Choroid plexus epithelial cell (primary cell): ENCODE data around the gene ATXN7L1.

Source experiments
- DNase-seq: peaks from one replicate; pipeline ENCODE4 v3.0.0-alpha.2; 2010; ENCODE audit warnings: low read depth
- H3K4me3 ChIP-seq: 2 replicates; pipeline ENCODE4 v1.5.1; 2011; ENCODE audit warnings: low read depth, mild to moderate bottlenecking, control low read depth, low read length, moderate library complexity
- CTCF ChIP-seq: conservative IDR thresholded peaks from 2 replicates; pipeline ENCODE4 v1.5.1; 2011; ENCODE audit warnings: low read depth, mild to moderate bottlenecking, control low read depth, inconsistent platforms, low read length, moderate library complexity

The ATXN7L1 gene

DNA sequence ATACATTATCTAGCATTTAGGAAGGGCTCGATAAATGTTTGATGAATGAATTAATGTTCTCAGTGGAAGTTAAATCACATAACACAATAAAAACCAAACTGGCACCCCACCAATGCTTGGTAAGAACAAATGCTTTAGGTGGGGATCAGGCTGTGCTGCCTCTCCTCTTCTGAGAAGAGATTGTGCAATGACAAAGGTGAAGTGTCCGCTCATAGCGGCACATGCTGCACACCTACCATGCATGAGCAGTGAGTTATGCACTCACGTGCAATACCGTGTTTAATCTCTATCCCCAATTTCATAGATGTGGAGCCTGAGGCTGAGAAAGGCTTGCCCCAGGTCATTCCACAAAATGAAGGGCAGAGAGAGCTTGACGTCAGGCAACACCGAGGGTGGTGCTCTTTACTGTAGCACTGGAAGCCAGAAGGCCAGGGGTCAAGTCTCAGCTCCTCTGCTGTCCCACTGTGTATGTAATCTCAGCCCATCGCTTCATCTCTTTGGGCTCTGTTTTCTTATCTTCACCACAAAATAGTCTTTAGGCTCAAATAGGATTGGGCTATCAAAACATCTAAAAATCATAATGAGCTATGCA is 222.2 kb downstream of the ATXN7L1 start:
- no peak for TF ChIP-seq CTCF
- DNase-seq: no peak
- no peak overlapping the region for H3K4me3 ChIP-seq

DNA sequence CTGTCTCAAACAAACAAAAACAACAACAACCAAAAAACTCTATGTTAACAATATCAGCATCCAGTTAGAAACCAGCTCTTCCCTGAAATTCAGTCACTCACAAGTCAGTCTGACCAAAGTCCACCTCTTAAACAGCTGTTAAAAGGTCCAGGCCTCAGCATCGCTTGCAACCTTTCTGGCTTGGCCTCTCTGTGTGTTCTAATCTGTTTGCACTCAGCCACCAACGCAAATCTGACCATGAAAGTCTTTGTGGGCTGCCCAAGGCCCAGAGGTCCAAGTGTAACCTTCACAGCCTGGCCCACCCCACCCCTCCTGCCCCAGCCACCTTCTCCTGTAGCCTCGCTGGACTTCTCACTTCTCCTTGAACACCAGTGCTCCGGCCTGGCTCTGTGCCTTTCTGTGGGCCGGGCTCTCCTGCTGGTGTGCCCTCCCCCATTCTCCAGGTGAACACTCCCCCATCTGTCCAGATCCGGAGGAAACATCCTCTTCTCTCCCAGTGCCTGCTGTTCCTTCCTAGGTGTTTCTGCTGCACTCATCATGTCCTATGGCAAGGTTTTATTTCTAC is 222.9 kb downstream of the ATXN7L1 start:
- H3K4me3 ChIP-seq: no peak overlapping the region
- no peak for TF ChIP-seq CTCF
- no peak for DNase-seq

DNA sequence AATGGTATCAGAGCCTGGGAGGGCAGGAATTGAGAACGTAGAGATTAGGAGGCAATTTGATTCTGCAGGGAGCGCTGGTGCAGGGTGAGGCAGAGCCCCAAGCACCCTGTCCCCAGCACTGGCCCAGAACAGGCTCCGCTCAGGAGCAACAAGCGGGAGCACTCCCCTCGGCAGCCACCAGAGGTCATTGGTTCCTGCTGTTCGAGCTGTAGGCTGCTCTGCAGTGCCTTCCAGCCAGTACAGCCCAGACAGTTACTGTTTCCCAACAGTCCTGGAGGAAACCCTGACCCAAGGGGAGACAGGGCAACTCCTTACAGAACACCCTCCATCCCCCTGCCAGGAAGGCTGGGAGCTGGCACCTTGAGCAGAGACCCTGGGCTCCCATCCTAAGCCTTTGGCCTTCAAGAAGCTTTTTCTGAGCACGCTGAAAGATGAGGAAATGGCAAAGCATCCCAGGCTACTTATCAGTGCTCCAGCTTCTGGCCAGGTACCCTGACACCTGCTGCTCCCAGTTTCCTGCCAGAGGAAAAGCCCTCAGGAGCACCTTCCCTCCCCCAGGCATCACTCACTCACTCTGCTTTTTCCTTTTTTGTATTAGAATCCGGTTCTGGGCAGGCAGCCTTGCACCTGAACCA is 223.9 kb downstream of the ATXN7L1 start:
- DNase-seq: peak; percentile 83
- TF ChIP-seq CTCF: peak; percentile 93
- H3K4me3 ChIP-seq: no peak overlapping the region

DNA sequence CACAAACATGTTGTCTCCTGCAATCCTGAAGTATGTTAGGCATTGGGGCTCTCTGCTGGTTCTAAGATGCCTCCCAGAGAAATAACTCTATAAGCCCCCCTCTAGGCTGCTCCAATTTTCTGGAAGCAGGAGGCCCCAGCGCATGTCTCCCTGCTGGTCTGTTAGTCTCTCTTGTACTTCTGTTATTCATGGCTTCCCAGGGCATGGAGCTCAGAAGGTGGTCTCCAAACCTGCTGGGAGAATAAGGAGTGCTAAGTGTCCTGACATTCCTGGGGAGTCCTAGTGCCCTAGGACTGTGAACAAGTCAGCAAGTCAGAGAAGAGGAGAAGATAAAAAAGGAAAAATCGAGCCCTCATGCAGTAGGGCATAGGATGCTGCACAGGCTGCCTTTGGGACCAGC is 224.6 kb downstream of the ATXN7L1 start:
- DNase-seq: no peak
- no peak overlapping the region for H3K4me3 ChIP-seq
- no peak for TF ChIP-seq CTCF

DNA sequence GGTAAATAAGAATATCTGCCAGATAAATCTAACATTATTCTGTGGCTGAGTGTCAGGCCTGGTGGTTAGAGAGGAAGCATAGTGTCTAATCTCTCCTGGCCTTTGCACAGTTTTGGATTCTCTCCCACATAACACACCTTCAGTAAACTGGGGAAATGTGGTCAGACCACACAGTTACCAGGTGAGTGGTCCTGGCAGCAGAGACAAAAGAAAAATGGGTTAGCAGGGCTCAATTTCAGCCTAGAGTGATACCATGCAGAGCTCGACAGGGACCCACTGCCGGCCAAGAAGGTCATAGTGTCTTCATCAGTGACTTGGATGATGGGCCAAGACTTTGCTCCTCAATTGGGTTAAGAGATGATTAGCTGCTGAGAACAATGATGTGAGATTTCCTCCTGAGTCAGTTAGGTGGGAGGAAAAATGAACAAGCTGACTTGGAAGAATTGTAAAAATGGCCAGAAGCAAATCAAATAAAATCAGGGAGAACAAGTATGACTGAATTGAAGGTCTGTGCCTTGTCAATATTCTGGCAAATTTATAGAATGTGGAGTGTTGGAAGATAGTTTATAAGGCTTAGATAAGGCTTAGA is 225.9 kb downstream of the ATXN7L1 start:
- no peak for TF ChIP-seq CTCF
- no peak overlapping the region for H3K4me3 ChIP-seq
- no peak for DNase-seq

- DNase-seq: peak; percentile 20
- no peak overlapping the region for H3K4me3 ChIP-seq
- TF ChIP-seq CTCF: no peak
Observed at GRCh38 chr7:105649727-105650381, 226.5 kb downstream of the ATXN7L1 start.
